Heart left ventricle (tissue), 16 donors: ENCODE data around the gene VPS18. TPM values are rescaled to one million over a fixed set of nuclear protein-coding genes. Genes with fewer than 3 reads are reported as not detected.

Source experiments
- ATAC-seq, 4 donors: fragments of 200-7000 bp; cut with Tn5 transposase; one replicate each; pipeline ENCODE4 v1.9.1; 2020 to 2022; ENCODE audit warnings: moderate library complexity in 4 of 4, mild to moderate bottlenecking in 3 of 4, moderate number of reproducible peaks in 1 of 4
- DNase-seq, 5 donors: peaks; one replicate each; pipeline ENCODE4 v3.0.0-alpha.2; 2020
- H3K27ac ChIP-seq, 12 donors: fragments of 200-600 bp; sonication (generic) in 4 of 12; one replicate each; pipeline versions ENCODE4 v1.5.0 to v1.8.0; 2016 to 2022; ENCODE audit warnings: mild to moderate bottlenecking in 2 of 12
- H3K27me3 ChIP-seq, 9 donors: fragments of 200-600 bp; sonication (generic) in 2 of 9; one replicate each; pipeline versions ENCODE4 v1.5.1 to v1.8.0; 2016 to 2022; ENCODE audit warnings: mild to moderate bottlenecking in 3 of 9
- H3K36me3 ChIP-seq, 9 donors: fragments of 200-600 bp; sonication (generic) in 2 of 9; one replicate each; pipeline versions ENCODE4 v1.5.0 to v1.8.0; 2018 to 2022; ENCODE audit warnings: mild to moderate bottlenecking in 2 of 9
- H3K4me1 ChIP-seq, 12 donors: fragments of 200-600 bp; sonication (generic) in 4 of 12; one replicate each; pipeline versions ENCODE4 v1.5.0 to v1.8.0; 2016 to 2022; ENCODE audit warnings: mild to moderate bottlenecking in 3 of 12
- H3K4me3 ChIP-seq, 12 donors: fragments of 200-600 bp; sonication (generic) in 4 of 12; one replicate each; pipeline versions ENCODE4 v1.5.0 to v1.8.0; 2017 to 2022; ENCODE audit warnings: mild to moderate bottlenecking in 9 of 12, moderate library complexity in 4 of 12
- H3K9me3 ChIP-seq, 12 donors: fragments of 200-600 bp; sonication (generic) in 4 of 12; one replicate each; pipeline versions ENCODE4 v1.5.0 to v1.8.0; 2016 to 2022; ENCODE audit warnings: mild to moderate bottlenecking in 1 of 12
- CTCF ChIP-seq, 12 donors: fragments of 200-600 bp; sonication (generic) in 4 of 12; IDR thresholded peaks; one replicate each; pipeline versions ENCODE4 v1.5.0 to v1.8.0; 2018 to 2022; ENCODE audit warnings: antibody characterized with exemption in 12 of 12, mild to moderate bottlenecking in 5 of 12
- POLR2A ChIP-seq, 2 donors: fragments of 450-650 bp; IDR thresholded peaks; one replicate each; pipeline ENCODE4 v1.6.1; 2017; ENCODE audit warnings: antibody characterized with exemption in 2 of 2, mild to moderate bottlenecking in 2 of 2, moderate library complexity in 2 of 2
- WGBS, 4 donors: extraction: QIAGEN DNeasy Blood & Tissue Kit in 2 of 4; methylation state at CpG; one replicate each; pipeline versions ENCODE4 v1.1.5 to v1.1.7; 2013 to 2018; 5-methylcytosine and 5-hydroxymethylcytosine counted together
- intact Hi-C, 10 donors: fragments of 100-400 bp; cut with DNase I; formaldehyde crosslinking; loops; one replicate each; pipeline versions ENCODE4 v1.11.1 to v1.14.2; 2022
- polyA plus RNA-seq, 2 donors: library from polyadenylated mRNA; stranded (reverse); fragments of 200-250 nt; gene quantifications; one replicate each; pipeline ENCODE4 v1.2.3, GENCODE V29; 2013
- total RNA-seq, 9 donors: library from RNA; depleted of rRNA in 2 of 9; stranded (reverse); fragments of >200 nt in 2 of 9; fragmentation: NEBNext Ultra II Directional in 3 of 9; extraction: Animal tissue kit (Norgen Biotek cat#: 25700) in 3 of 9; gene quantifications; one replicate each; pipeline versions ENCODE4 v1.1.0 to v1.2.4, GENCODE V29; 2016 to 2023
- donor health status: ischemic (EF 13 %, LVEDD 7.1; RV severe dilation, severe dysfunction).
- donor health status: healthy with polysubstance abuse.
- donor health status: DM: no; HTN: yes; CAD: no.
- donor health status: DM: no; HTN: no; CAD: no.
- donor health status: ischemic (EF 25% LVEDD 6.9; RV normal size, moderate dysfunction).
- donor health status: ischemic (EF 25% LVEDD 5.7; RV mildly dilated, moderate dysfunction).
- donor health status: healthy.
- donor health status: DM: yes; HTN: yes; CAD: no.
- donor health status: ischemic (EF 35%, LVEDD 5.7; RV mildly dilated, moderate dysfunction).
- donor health status: nonischemic (EF 11% LVEDD 7.7; RV severe dilation, severe dysfunction).
- donor health status: DM: yes; HTN: yes; CAD: no.
- donor health status: PGD.
- donor health status: ischemic (EF 29% LVEDD 5.4; RV normal size, mild dysfunction).
- donor health status: nonischemic (EF 23%, LVEDD 6.1; RV moderate dilation, normal function).

Gene VPS18
- total and polyA plus RNA-seq, 11 donors: 14.7 to 29.2 (median 21.3) TPM

GRCh38 chr15:40922608-40923005 is 28.4 kb downstream of the VPS18 start:
- no peak for DNase-seq
- peaks cover 0 to 47% (median 18%) of the 10 kb centered on the region in 12 donors for H3K4me1 ChIP-seq
- no peaks in the 10 kb centered on the region for H3K9me3 ChIP-seq
- intact Hi-C loops: no loop called here
- H3K27me3 ChIP-seq: peaks cover 0 to 29% (median 7%) of the 10 kb centered on the region in 9 donors
- no peak overlapping the region for H3K27ac ChIP-seq
- no peak for ATAC-seq
- no peaks in the 10 kb centered on the region for H3K36me3 ChIP-seq
- no peak overlapping the region for H3K4me3 ChIP-seq
- WGBS, 4 donors: 66 to 70% (median 68%) methylated on average over 10 of the region's 10 CpGs
- TF ChIP-seq POLR2A (IDR thresholded peaks at IDR 0.05) (no peak), CTCF (IDR thresholded peaks at IDR 0.05) (no peak)

GRCh38 chr15:40923551-40923950 is 29.3 kb downstream of the VPS18 start:
- Histone ChIP-seq H3K4me1 (peaks cover 3 to 45% (median 25%) of the 10 kb centered on the region in 12 donors), H3K36me3 (no peaks in the 10 kb centered on the region), H3K27me3 (peaks cover 3 to 37% (median 14%) of the 10 kb centered on the region in 9 donors), H3K9me3 (no peaks in the 10 kb centered on the region), H3K27ac (no peak overlapping the region), H3K4me3 (no peak overlapping the region)
- intact Hi-C loops: no loop called here
- TF ChIP-seq CTCF (IDR thresholded peaks at IDR 0.05): no peak
- TF ChIP-seq POLR2A (IDR thresholded peaks at IDR 0.05): no peak
- WGBS, 4 donors: 79 to 82% (median 80%) methylated on average over 8 to 9 of the region's 9 CpGs
- no peak for DNase-seq
- no peak for ATAC-seq

GRCh38 chr15:40925495-40925862 is 31.2 kb downstream of the VPS18 start:
- Histone ChIP-seq H3K4me3 (no peak overlapping the region), H3K27ac (no peak overlapping the region), H3K9me3 (no peaks in the 10 kb centered on the region), H3K36me3 (no peaks in the 10 kb centered on the region), H3K4me1 (peaks cover 3 to 53% (median 40%) of the 10 kb centered on the region in 12 donors), H3K27me3 (peaks cover 3 to 57% (median 23%) of the 10 kb centered on the region in 9 donors)
- intact Hi-C loops: loop anchor here in 1 of 10 donors (5.0 kb wide), 1 partner anchor 97 kb away; no protein-coding TSS in a partner anchor
- TF ChIP-seq CTCF (IDR thresholded peaks at IDR 0.05) (no peak), POLR2A (IDR thresholded peaks at IDR 0.05) (no peak)
- DNase-seq: no peak
- WGBS, 4 donors: 36 to 63% (median 57%) methylated on average over 18 to 30 of the region's 30 CpGs
- no peak for ATAC-seq

- H3K27ac ChIP-seq: no peak overlapping the region
- no peaks in the 10 kb centered on the region for H3K9me3 ChIP-seq
- ATAC-seq (no peak), DNase-seq (no peak)
- no peaks in the 10 kb centered on the region for H3K36me3 ChIP-seq
- H3K4me1 ChIP-seq: peaks cover 3 to 59% (median 46%) of the 10 kb centered on the region in 12 donors
- intact Hi-C loops: loop anchor here in 1 of 10 donors (5.0 kb wide), 1 partner anchor 96 kb away; no protein-coding TSS in a partner anchor
- TF ChIP-seq CTCF (IDR thresholded peaks at IDR 0.05): no peak
- no peak for TF ChIP-seq POLR2A (IDR thresholded peaks at IDR 0.05)
- 24 to 37% (median 33%) methylated on average over 41 to 61 of the region's 61 CpGs for WGBS, 4 donors
- peaks cover 3 to 62% (median 23%) of the 10 kb centered on the region in 9 donors for H3K27me3 ChIP-seq
- peak overlapping the region in 7 of 12 donors; percentile 14 to 40 (median 27) for H3K4me3 ChIP-seq
These were observed 31.8 kb downstream of the VPS18 start for GRCh38 chr15:40925863-40926658.
